Left ventricle myocardium superior (tissue), 1 donor: ENCODE measurements around the gene GPC5. TPM values are rescaled to one million over a fixed set of nuclear protein-coding genes. Genes with fewer than 3 reads are reported as not detected.
"Not testable (repeated sequence)": the region's sequence is repeated elsewhere in the genome, so short reads cannot be mapped to it uniquely, and the experiment has no call there.

Experiments used
- ATAC-seq: fragments of 200-7000 bp; cut with Tn5 transposase; one replicate; pipeline ENCODE4 v1.9.1; 2020; ENCODE audit warnings: mild to moderate bottlenecking, moderate library complexity
- DNase-seq: peaks from one replicate; pipeline ENCODE4 v3.0.0-alpha.2; 2020
- intact Hi-C: fragments of 100-400 bp; cut with micrococcal nuclease; formaldehyde crosslinking; loops from one replicate; pipeline ENCODE4 v1.11.0; 2022
- total RNA-seq: library from RNA; stranded (reverse); fragmentation: NEBNext Ultra II Directional; extraction: Animal tissue kit (Norgen Biotek cat#: 25700); gene quantifications from one replicate; pipeline ENCODE4 v1.2.1, GENCODE V29; 2021
- donor health status: DM: no; HTN: yes; CAD: no; lungs with severe emphysema.

Gene GPC5
- total RNA-seq, 1 donor from 2014 or later: 1.8 TPM

DNA sequence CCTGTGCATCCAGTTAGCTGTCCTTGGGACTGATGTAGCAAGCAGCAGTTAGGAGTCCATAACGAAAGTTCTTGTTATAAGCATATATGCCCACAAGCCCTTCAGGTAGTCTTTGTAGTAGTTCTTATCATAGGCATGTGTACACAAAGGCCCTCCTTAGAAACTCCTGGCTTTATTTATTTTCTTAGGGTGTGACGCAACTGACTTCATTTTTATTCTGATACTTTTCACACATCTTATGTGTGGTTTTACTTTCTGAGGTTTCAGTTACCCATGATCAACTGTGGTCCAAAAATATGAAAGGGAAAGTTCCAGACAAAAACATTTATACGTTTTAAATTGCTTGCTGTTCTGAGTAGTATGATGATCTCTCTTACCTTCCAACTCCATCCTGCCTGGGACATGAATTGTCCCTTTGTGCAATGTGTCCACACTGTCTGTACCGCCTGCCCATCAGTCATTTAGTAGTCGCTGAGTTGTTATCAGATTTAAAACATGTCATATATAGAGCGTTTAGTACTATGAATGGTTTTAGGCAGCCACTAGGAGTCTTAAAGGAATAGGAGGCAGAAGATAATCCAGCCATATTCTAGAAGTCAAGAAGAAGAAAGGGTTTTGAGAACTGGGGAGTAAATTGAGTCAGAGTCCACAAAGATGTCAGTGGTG lies 19.4 kb downstream of the GPC5 start:
- ATAC-seq (no peak), DNase-seq (no peak)
- intact Hi-C loops: no loop called here

GRCh38 chr13:91426913-91427312 lies 28.5 kb downstream of the GPC5 start:
- intact Hi-C loops: no loop called here
- ATAC-seq (no peak), DNase-seq (no peak)

GRCh38 chr13:91438674-91439073 lies 40.3 kb downstream of the GPC5 start:
- intact Hi-C loops, DNase-seq, ATAC-seq: not testable (repeated sequence)

DNA sequence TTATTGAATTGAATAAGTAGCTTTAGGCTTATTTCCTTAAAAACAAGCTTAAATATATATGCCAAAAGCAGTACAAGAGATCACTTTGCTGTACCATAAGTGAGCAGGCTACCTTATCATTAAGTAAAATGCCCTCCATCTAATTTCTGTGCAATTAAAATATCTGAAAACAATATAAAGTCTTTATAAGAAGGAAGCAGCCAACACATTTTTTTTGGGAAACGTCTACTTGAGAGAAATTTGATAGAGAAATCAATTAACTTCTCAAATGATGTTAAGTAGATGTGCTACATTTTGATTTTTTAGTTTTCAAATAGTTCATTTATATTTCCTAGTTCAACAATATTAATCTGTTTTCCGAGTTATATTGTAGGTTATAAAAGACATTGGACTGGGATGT lies 52.5 kb downstream of the GPC5 start:
- intact Hi-C loops: no loop called here
- ATAC-seq (no peak), DNase-seq (no peak)

- ATAC-seq (no peak), DNase-seq (no peak)
- intact Hi-C loops: no loop called here
These were observed 56.2 kb downstream of the GPC5 start for GRCh38 chr13:91454666-91455065.

GRCh38 chr13:91456837-91457236 lies 58.4 kb downstream of the GPC5 start:
- no peak for DNase-seq
- intact Hi-C loops: no loop called here
- no peak for ATAC-seq

DNA sequence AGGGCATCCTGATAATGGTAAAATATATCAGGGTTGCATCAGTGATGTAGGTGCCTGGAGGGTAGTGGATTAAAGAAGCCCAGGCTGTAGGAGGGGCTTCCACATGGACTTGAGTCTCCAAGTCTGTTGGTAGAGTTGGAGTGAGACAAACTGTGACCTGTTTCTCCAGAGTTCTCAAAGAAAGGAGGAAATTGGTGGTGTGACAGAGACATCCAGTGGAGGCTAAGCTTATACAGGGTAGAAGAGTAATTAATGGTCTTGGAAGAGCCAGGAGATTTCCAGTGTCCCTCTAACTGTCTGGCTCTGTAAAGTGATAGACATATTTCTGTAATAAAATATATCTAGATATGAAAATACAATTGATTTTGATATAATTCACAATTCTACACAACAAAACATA lies 61.1 kb downstream of the GPC5 start:
- DNase-seq (no peak), ATAC-seq (no peak)
- intact Hi-C loops: no loop called here

GRCh38 chr13:91464336-91464735 lies 65.9 kb downstream of the GPC5 start:
- ATAC-seq (no peak), DNase-seq (no peak)
- intact Hi-C loops: no loop called here

- intact Hi-C loops: no loop called here
- ATAC-seq (no peak), DNase-seq (no peak)
These were observed 68.8 kb downstream of the GPC5 start for GRCh38 chr13:91467236-91467635.

DNA sequence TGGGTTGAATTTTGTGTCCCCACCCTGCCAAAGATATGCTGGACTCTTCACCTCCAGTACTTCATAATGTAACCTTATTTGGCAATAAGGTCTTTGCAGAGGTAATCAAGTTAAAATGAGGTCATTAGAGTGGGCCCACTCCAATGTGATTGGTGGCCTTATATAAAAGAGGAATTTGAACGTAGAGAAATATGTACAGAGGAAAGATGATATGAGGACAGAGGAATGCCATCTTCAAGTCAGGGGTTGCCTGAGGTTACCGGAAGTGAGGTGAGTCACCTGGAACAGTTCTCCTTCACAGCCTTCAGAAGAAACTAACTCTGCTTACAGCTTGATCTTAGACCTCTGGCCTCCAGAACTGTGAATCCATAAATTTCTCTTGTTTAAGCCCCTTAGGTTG lies 69.9 kb downstream of the GPC5 start:
- DNase-seq (no peak), ATAC-seq (no peak)
- intact Hi-C loops: no loop called here

DNA sequence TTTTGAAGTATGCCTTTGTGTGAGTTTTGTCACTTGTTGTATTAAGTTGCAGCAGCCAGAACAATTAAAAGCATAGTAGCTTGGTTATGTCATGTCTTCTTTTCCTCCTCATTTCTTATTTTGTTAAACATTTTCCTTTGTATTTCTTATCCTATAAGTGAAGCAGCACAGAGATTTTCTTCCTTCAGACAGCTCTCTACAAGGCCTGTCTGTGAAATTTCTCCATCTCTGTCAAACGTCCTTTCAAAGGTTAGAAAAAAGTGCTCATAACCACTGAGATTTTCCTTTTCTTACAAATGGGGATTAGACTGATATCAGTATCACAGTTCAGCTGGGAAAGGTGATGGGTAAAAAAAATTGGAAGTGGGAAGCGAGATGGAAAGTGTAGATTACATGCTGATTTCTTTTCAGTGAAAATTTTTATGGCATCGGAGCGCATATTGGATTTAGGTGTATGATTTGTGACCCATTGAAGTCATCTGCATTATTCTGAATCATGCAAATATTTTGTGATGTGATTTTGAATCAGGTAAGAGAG lies 71.7 kb downstream of the GPC5 start:
- DNase-seq: no peak
- no peak for ATAC-seq
- intact Hi-C loops: no loop called here

- DNase-seq: no peak
- intact Hi-C loops: no loop called here
These were observed 72.3 kb downstream of the GPC5 start for GRCh38 chr13:91470681-91471080.

GRCh38 chr13:91482427-91482826 lies 84.0 kb downstream of the GPC5 start:
- DNase-seq (no peak), ATAC-seq (no peak)
- intact Hi-C loops: no loop called here

More at GRCh38 chr13:91470681-91471080, 72.3 kb downstream of the GPC5 start:
- ATAC-seq: no peak

DNA sequence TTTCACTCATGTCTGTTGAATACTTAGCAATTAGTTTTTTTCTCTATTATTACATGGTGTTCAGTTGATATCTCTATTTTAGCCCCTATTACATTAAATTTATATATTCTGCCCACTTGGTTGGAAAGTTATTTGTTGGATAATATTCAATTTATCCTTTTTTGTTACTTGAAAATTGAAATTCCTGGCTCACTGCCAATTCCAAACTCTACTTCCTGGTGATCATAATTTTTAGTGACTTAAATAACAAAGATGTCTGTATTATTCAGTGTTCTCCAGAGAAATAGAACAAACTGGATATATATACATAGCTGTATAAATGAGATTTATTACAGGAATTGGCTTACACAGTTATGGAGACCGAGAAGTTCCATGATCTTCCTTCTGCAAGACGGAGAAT lies 93.6 kb downstream of the GPC5 start:
- intact Hi-C loops: no loop called here
- DNase-seq: no peak
- no peak for ATAC-seq

GRCh38 chr13:91493442-91493841 lies 95.0 kb downstream of the GPC5 start:
- no peak for DNase-seq
- no peak for ATAC-seq
- intact Hi-C loops: no loop called here

- DNase-seq (no peak), ATAC-seq (no peak)
- intact Hi-C loops: no loop called here
These were observed 99.9 kb downstream of the GPC5 start for GRCh38 chr13:91498298-91498697.

DNA sequence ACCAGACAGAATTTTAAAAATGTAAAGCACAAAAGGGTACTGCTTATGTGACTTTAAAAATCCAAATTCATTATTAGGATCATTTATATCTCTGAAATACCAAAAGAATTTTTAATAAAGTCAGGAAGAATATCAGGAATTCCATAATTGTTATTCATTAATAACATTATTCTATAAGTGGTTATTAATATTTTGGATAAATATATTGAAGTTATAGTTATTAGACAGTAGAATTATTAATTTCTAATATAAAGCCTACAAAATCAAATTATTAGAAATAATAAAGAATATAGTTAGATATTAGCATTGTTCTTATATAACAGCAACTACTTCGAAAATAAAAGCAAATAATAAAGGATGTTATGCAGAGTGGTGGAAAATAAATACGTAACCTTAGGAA lies 105.8 kb downstream of the GPC5 start:
- ATAC-seq (no peak), DNase-seq (no peak)
- intact Hi-C loops: no loop called here

DNA sequence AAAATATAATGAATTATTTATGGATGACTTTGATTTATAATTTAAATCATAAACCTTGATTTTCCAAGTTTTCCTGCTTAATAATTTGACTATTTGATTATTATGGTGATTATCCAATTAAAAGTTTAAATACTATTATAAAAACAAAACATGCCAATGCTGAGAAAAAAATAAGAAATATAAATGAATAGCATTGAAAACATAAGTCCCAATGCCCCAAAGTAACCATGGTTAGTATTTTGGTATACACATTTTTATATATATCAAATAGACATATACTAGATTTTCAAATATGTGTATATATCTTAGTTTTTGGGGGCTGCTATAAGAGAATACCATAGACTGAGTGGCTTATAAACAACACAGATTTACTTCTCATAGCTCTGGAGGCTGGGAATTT lies 108.3 kb downstream of the GPC5 start:
- DNase-seq (no peak), ATAC-seq (no peak)
- intact Hi-C loops: no loop called here

DNA sequence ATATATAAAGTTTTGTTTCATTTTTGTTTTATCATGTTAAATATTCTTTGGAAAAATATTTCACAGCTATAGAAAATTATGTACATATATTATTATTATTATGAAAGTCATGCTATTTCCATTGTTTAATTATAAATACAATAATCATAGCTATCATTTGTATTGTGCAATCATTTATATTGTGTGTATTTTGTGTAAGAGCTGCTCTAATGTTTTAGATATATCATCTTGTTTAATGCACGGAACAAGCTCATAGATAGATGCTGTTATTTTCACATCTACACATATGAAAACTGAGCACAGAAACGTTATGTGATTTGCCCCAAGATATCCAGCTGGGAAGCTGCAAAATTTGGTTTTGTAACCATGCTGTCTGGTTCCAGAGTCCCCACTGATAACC lies 111.6 kb downstream of the GPC5 start:
- ATAC-seq (no peak), DNase-seq (no peak)
- intact Hi-C loops: no loop called here

GRCh38 chr13:91513790-91514189 lies 115.4 kb downstream of the GPC5 start:
- DNase-seq: no peak
- intact Hi-C loops: no loop called here
- ATAC-seq: no peak

GRCh38 chr13:91516799-91517198 lies 118.4 kb downstream of the GPC5 start:
- DNase-seq: no peak
- no peak for ATAC-seq
- intact Hi-C loops: no loop called here

GRCh38 chr13:91520952-91521351 lies 122.5 kb downstream of the GPC5 start:
- DNase-seq: no peak
- intact Hi-C loops: no loop called here
- no peak for ATAC-seq
